Activated naive CD4-positive, alpha-beta T cell treated with anti-CD3 and anti-CD28 coated beads, Interleukin-2, amount 10 ng/mL, durations not matched to agents 7 days and 5 days (primary cell): Measurements from ENCODE around the gene COX8C.

ENCODE experiments used
- CTCF ChIA-PET: fragments of 350-600 bp; sonication (Branson Sonifier 250); formaldehyde crosslinking; loops from one replicate; lab custom pipeline; 2021; ENCODE audit warnings: antibody characterized with exemption; lab: Charles Lee
- DNase-seq: peaks from one replicate; pipeline ENCODE4 v3.0.0-alpha.2; 2020
- H3K27ac Mint-ChIP-seq: one replicate; pipeline ENCODE4 v1.8.0; 2021; ENCODE audit warnings: mild to moderate bottlenecking, moderate library complexity, mixed read lengths
- H3K27me3 Mint-ChIP-seq: one replicate; pipeline ENCODE4 v1.8.0; 2021; ENCODE audit warnings: mild to moderate bottlenecking, mixed read lengths
- H3K36me3 Mint-ChIP-seq: one replicate; pipeline ENCODE4 v1.8.0; 2021; ENCODE audit warnings: mixed read lengths
- H3K4me1 Mint-ChIP-seq: one replicate; pipeline ENCODE4 v1.8.0; 2021; ENCODE audit warnings: mixed read lengths
- H3K4me3 Mint-ChIP-seq: one replicate; pipeline ENCODE4 v1.8.0; 2021; ENCODE audit warnings: mild to moderate bottlenecking, moderate library complexity, mixed read lengths
- H3K9me3 Mint-ChIP-seq: one replicate; pipeline ENCODE4 v1.8.0; 2021; ENCODE audit warnings: mixed read lengths

COX8C gene

GRCh38 chr14:93346926-93347721 lies at the start of gene COX8C:
Gene COX8C, plus strand, starts transcription at chr14:93347182. Its CDS starts 87 bp downstream, at chr14:93347269.
- Mint-ChIP-seq H3K9me3 (peaks cover 6% of the 10 kb centered on the region), H3K4me3 (no peak within 1 kb of the TSS), H3K27me3 (no peaks in the 10 kb centered on the region), H3K36me3 (no peaks in the 10 kb centered on the region), H3K4me1 (no peaks in the 10 kb centered on the region), H3K27ac (no peak within 1 kb of the TSS)
- no peak for DNase-seq
- CTCF ChIA-PET, result no interaction called here

GRCh38 chr14:93299416-93299815 lies 47.6 kb upstream of the COX8C start:
- no peaks in the 10 kb centered on the region for H3K27me3 Mint-ChIP-seq
- H3K4me1 Mint-ChIP-seq, result no peaks in the 10 kb centered on the region
- no peak for DNase-seq
- no peak overlapping the region for H3K27ac Mint-ChIP-seq
- no peaks in the 10 kb centered on the region for H3K9me3 Mint-ChIP-seq
- CTCF ChIA-PET, result interaction anchor here (0.9 to 1.3 kb wide), 2 partner anchors 11 to 82 kb away, joined by 3 read pairs; no protein-coding TSS in a partner anchor
- H3K36me3 Mint-ChIP-seq, result no peaks in the 10 kb centered on the region
- no peak overlapping the region for H3K4me3 Mint-ChIP-seq

DNA sequence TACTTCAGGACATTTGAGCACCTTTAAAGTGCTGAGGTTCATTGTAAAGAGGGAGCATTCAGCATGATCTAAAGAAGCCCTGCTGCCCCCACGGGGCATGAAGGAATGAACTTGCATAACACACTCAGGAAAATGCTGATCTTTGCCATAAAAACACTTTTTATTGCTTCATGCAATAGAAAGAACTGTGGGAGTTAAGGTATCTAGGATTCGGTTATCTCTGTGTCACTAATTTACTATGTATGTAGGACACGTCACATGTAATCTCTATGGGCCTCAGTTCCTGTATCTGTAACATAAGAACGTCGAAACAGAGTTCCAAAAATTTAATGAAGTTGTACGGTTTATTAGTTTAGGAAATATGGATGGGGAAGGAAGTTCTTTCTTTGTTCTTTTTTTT lies 47.1 kb upstream of the COX8C start:
- Mint-ChIP-seq H3K27me3 (no peaks in the 10 kb centered on the region), H3K36me3 (no peaks in the 10 kb centered on the region), H3K4me3 (no peak overlapping the region), H3K27ac (no peak overlapping the region), H3K9me3 (no peaks in the 10 kb centered on the region), H3K4me1 (no peaks in the 10 kb centered on the region)
- no peak for DNase-seq
- CTCF ChIA-PET, result no interaction called here

DNA sequence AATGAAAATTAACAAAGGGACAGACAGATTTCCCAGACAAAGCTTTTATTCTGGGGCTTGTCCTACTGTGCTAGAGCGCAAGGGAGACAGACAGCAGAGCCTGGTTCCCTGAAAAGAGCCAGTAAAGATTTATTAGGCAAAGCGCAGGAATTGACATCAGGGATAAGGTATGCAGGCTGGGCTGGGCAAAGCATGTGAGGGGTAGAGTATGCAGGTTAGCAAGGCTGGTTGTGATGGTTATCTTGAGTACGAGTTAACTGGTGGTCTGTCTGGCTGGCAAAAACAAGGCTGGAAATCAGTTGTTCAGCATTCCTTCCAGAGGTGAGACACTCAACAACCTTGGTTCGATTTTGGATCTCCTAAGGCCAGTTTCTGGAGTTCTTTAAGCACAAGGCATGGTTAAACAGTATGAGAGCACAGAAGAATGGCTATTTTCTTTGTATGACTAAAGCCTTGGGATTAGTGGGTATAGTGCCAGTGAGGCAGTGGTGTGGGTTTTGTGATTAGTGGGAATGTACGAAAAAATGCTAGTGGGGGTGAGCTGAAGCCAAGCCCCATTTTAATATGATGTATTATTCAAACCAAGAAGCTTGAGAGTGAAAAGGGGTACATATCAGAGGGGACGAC lies 45.0 kb upstream of the COX8C start:
- Mint-ChIP-seq H3K27ac (no peak overlapping the region), H3K4me1 (no peaks in the 10 kb centered on the region), H3K36me3 (no peaks in the 10 kb centered on the region), H3K27me3 (no peaks in the 10 kb centered on the region), H3K9me3 (no peaks in the 10 kb centered on the region), H3K4me3 (no peak overlapping the region)
- DNase-seq, result no peak
- CTCF ChIA-PET, result no interaction called here

DNA sequence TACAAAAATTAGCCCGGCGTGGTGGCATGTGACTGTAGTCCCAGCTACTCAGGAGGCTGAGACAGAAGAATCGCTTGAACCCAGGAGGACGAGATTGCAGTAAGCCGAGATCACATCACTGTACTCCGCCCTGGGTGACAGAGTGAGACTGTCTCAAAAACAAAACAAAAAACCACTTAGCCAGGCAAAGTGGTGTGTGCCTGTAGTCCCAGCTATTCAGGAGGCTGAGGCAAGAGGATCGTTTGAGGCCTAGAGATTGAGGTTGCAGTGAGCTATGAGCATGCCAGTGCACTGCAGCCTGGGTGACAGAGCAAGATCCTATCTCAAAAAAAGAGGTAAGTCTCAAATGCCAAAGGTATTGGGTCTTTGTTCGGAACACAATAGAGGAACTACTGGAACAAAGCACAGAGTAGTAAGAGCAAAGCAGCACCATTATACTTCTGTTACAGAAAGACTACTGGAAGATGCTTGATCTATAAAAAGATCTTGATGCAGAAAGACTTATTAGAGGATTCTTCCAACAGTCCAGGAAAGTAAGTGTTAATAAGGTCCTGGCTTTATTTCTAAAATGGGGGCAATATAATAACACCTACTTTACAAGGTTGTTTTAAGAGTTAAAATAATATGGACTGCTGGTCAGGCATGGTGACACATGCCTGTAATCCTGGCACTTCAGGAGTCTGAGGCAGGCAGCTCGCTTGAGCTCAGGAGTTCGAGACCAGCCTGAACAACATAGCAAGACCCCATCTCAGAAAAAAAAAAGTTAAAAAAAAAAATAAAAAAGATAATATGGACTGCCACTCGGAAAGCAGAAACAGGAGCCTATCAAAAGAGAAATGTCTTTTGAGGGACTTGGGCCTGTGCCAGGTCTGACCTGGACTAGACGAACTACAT lies 44.0 kb upstream of the COX8C start:
- no peak overlapping the region for H3K27ac Mint-ChIP-seq

DNA sequence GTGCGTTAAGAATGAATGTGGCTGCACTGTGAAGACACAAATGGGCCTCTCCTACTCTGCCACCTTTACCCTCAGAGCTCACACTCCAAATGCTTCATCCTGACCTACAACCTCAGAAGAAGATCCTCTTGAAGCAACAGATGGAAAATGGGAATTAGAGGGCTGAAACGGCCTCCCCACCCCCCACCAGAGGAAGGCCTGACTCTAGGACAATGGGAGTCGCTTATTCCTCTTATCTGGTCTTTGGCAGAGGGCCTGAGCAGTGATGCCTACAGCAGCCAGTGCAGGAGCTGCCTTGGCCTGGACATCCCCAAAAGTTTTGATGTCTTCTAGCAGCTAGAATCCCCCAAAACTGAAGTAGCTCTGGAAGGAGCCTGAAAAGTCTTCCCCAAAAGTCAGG lies 43.3 kb upstream of the COX8C start:
- Mint-ChIP-seq H3K36me3 (no peaks in the 10 kb centered on the region), H3K27me3 (no peaks in the 10 kb centered on the region), H3K9me3 (no peaks in the 10 kb centered on the region), H3K4me1 (no peaks in the 10 kb centered on the region), H3K4me3 (no peak overlapping the region), H3K27ac (no peak overlapping the region)
- DNase-seq, result no peak
- CTCF ChIA-PET, result interaction anchor here (0.6 kb wide), 1 partner anchor 12 kb away, joined by 4 read pairs; no protein-coding TSS in a partner anchor

More for the DNA sequence above, 44.0 kb upstream of the COX8C start:
- CTCF ChIA-PET, result interaction anchor here (0.6 kb wide), 1 partner anchor 13 kb away, joined by 4 read pairs; no protein-coding TSS in a partner anchor
- Mint-ChIP-seq H3K36me3 (no peaks in the 10 kb centered on the region), H3K27me3 (no peaks in the 10 kb centered on the region), H3K4me3 (no peak overlapping the region), H3K4me1 (no peaks in the 10 kb centered on the region), H3K9me3 (no peaks in the 10 kb centered on the region)
- DNase-seq, result no peak

DNA sequence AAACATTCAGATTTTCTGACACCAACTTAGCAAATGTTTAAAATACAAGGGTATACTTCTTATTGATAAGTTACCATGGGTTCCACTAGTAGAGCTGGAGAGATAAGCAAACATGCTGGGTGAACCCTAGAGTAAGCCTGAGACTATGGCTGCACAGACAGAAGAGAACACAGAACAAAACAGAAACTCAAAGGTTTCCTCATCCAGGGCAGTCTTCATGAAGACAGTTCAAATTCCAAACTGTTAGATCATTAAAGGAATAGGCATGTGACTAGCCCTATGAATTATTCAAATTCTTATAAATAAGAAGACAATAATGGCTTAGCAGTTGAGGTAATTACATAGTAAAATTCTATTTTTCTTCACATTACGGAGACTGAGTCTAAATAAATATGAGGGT lies 42.2 kb upstream of the COX8C start:
- Mint-ChIP-seq H3K36me3 (no peaks in the 10 kb centered on the region), H3K27me3 (no peaks in the 10 kb centered on the region), H3K27ac (no peak overlapping the region), H3K4me1 (no peaks in the 10 kb centered on the region), H3K9me3 (no peaks in the 10 kb centered on the region), H3K4me3 (no peak overlapping the region)
- no peak for DNase-seq
- CTCF ChIA-PET, result no interaction called here

GRCh38 chr14:93305725-93306418 lies 41.1 kb upstream of the COX8C start:
- no peaks in the 10 kb centered on the region for H3K4me1 Mint-ChIP-seq
- no peak overlapping the region for H3K27ac Mint-ChIP-seq
- H3K4me3 Mint-ChIP-seq, result no peak overlapping the region
- no peaks in the 10 kb centered on the region for H3K27me3 Mint-ChIP-seq
- DNase-seq, result no peak
- CTCF ChIA-PET, result no interaction called here
- no peaks in the 10 kb centered on the region for H3K36me3 Mint-ChIP-seq
- no peaks in the 10 kb centered on the region for H3K9me3 Mint-ChIP-seq

GRCh38 chr14:93306812-93307211 lies 40.2 kb upstream of the COX8C start:
- no peak for DNase-seq
- H3K27me3 Mint-ChIP-seq, result no peaks in the 10 kb centered on the region
- CTCF ChIA-PET, result no interaction called here
- no peak overlapping the region for H3K27ac Mint-ChIP-seq
- no peaks in the 10 kb centered on the region for H3K36me3 Mint-ChIP-seq
- no peak overlapping the region for H3K4me3 Mint-ChIP-seq
- no peaks in the 10 kb centered on the region for H3K9me3 Mint-ChIP-seq
- H3K4me1 Mint-ChIP-seq, result no peaks in the 10 kb centered on the region

- Mint-ChIP-seq H3K36me3 (no peaks in the 10 kb centered on the region), H3K9me3 (no peaks in the 10 kb centered on the region), H3K4me3 (no peak overlapping the region), H3K4me1 (no peaks in the 10 kb centered on the region), H3K27ac (no peak overlapping the region), H3K27me3 (no peaks in the 10 kb centered on the region)
- CTCF ChIA-PET, result no interaction called here
- no peak for DNase-seq
Measured at GRCh38 chr14:93308686-93309345, 38.2 kb upstream of the COX8C start.

DNA sequence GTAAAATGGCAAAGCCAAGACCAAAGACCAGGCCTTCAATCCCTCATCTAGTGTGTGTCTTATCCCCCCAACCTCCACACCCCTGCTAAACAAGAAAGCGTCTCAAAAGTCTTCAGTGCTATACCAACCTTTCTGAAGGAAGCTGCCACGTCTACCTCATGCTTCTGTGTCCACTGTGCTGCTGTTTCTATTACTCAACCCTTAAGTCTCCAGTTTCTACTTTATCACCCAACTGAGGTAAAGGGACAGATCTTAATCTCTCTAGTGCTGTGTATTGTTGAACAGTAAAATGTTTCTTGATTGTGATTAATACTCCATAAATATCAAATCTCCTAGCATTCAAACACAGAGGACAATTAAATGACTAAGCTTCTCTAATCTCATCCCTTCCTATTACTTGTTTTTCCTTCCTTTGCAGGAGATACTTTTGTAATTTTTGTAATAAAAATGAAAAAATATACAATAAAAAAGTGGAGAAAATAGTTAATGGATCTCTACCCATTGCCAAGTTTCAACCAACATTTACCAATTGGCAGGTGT lies 37.5 kb upstream of the COX8C start:
- CTCF ChIA-PET, result no interaction called here
- no peaks in the 10 kb centered on the region for H3K36me3 Mint-ChIP-seq
- H3K9me3 Mint-ChIP-seq, result no peaks in the 10 kb centered on the region
- no peak overlapping the region for H3K4me3 Mint-ChIP-seq
- H3K27ac Mint-ChIP-seq, result no peak overlapping the region
- DNase-seq, result no peak
- H3K27me3 Mint-ChIP-seq, result no peaks in the 10 kb centered on the region
- no peaks in the 10 kb centered on the region for H3K4me1 Mint-ChIP-seq

DNA sequence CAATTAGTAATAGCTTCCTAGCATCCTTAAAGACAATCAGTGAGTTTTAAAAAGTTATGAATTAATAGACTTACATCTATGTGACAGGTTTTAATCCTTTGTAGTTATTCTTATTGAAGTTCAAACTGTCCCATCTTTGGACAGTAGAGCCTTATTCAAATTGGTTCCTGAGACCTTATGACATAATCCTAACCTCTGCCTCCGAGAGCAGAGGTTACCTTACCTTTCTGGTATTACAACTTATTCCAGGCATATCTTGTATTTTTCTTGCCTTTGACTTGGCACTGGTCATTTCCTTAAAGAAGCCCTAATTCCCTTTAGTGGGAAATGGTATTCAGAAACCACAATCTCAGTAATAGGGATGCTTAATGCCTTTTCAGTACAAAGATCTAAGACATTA lies 35.9 kb upstream of the COX8C start:
- H3K27me3 Mint-ChIP-seq, result no peaks in the 10 kb centered on the region
- H3K4me3 Mint-ChIP-seq, result no peak overlapping the region
- H3K4me1 Mint-ChIP-seq, result no peaks in the 10 kb centered on the region
- DNase-seq, result no peak
- H3K27ac Mint-ChIP-seq, result no peak overlapping the region
- H3K36me3 Mint-ChIP-seq, result no peaks in the 10 kb centered on the region
- H3K9me3 Mint-ChIP-seq, result no peaks in the 10 kb centered on the region
- CTCF ChIA-PET, result no interaction called here

DNA sequence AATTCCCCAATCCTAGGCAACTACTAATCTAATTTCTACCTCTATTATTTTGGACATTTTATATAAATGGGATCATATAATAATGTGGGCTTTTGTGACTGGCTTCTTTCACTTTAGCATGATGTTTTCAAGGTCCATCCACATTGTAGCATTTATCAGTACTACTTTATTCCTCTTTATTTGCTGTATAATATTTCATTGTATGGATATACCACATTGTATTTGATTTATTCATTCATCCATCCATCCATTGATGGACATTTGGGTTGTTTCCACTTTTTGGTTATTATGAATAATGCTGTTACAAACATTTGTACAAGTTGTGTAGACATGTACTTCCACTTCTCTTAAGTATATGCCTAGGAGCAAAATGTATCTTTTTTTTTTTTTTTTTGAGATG lies 31.4 kb upstream of the COX8C start:
- H3K4me3 Mint-ChIP-seq, result no peak overlapping the region
- no peaks in the 10 kb centered on the region for H3K27me3 Mint-ChIP-seq
- peaks cover 8% of the 10 kb centered on the region for H3K4me1 Mint-ChIP-seq
- DNase-seq, result no peak
- peaks cover 2% of the 10 kb centered on the region for H3K36me3 Mint-ChIP-seq
- H3K27ac Mint-ChIP-seq, result no peak overlapping the region
- CTCF ChIA-PET, result interaction anchor here (0.7 kb wide), 1 partner anchor 12 kb away, joined by 4 read pairs; no protein-coding TSS in a partner anchor
- no peaks in the 10 kb centered on the region for H3K9me3 Mint-ChIP-seq
